AG04450 (cell line): ENCODE results near the gene GNB3. TPM values are rescaled to one million over a fixed set of nuclear protein-coding genes. Genes with fewer than 3 reads are reported as not detected.
A peak's percentile ranks its signal among the peaks of the same experiment; 100 is the strongest.
"Not testable (repeated sequence)": the region's sequence is repeated elsewhere in the genome, so short reads cannot be mapped to it uniquely, and the experiment has no call there.

Source experiments
- CTCF ChIA-PET: fragments of 300-600, 350-600 bp; formaldehyde crosslinking; extraction: SDS; loops from one replicate; lab custom pipeline; 2022; ENCODE audit warnings: antibody characterized with exemption, inconsistent platforms; lab: Charles Lee
- POLR2A ChIA-PET: fragments of 350-600 bp; formaldehyde crosslinking; extraction: SDS; loops from one replicate; lab custom pipeline; 2021; ENCODE audit warnings: antibody characterized with exemption, inconsistent platforms; lab: Yijun Ruan, JAX
- DNase-seq: peaks from one replicate; pipeline ENCODE4 v3.0.0-alpha.2; 2011; ENCODE audit warnings: low read depth, low spot score
- H3K27ac ChIP-seq: one replicate; pipeline ENCODE4 v1.5.1; 2012; ENCODE audit warnings: low read depth, low read length, control low read depth
- H3K27me3 ChIP-seq: one replicate; pipeline ENCODE4 v1.6.0; 2012; ENCODE audit warnings: low read length; ENCODE audit not compliant: control insufficient read depth, insufficient read depth
- H3K4me3 ChIP-seq: 2 replicates; pipeline ENCODE4 v1.5.1; 2011; ENCODE audit warnings: mild to moderate bottlenecking, low read depth, low read length, control low read depth
- H3K9me3 ChIP-seq: 2 replicates; pipeline ENCODE4 v1.5.1; 2012; ENCODE audit warnings: low read length; ENCODE audit not compliant: control insufficient read depth, insufficient read depth
- CTCF ChIP-seq: IDR thresholded peaks from 2 replicates; pipeline ENCODE4 v1.5.1; 2011; ENCODE audit warnings: low read depth, low read length, control low read depth, inconsistent platforms
- polyA plus RNA-seq: library from polyadenylated mRNA; depleted of rRNA; stranded (reverse); fragments of >200 nt; gene quantifications from 2 replicates; pipeline ENCODE4 v1.2.3, GENCODE V29; 2011

The GNB3 gene
- polyA plus RNA-seq, 1 experiment = 3.6 TPM

DNA sequence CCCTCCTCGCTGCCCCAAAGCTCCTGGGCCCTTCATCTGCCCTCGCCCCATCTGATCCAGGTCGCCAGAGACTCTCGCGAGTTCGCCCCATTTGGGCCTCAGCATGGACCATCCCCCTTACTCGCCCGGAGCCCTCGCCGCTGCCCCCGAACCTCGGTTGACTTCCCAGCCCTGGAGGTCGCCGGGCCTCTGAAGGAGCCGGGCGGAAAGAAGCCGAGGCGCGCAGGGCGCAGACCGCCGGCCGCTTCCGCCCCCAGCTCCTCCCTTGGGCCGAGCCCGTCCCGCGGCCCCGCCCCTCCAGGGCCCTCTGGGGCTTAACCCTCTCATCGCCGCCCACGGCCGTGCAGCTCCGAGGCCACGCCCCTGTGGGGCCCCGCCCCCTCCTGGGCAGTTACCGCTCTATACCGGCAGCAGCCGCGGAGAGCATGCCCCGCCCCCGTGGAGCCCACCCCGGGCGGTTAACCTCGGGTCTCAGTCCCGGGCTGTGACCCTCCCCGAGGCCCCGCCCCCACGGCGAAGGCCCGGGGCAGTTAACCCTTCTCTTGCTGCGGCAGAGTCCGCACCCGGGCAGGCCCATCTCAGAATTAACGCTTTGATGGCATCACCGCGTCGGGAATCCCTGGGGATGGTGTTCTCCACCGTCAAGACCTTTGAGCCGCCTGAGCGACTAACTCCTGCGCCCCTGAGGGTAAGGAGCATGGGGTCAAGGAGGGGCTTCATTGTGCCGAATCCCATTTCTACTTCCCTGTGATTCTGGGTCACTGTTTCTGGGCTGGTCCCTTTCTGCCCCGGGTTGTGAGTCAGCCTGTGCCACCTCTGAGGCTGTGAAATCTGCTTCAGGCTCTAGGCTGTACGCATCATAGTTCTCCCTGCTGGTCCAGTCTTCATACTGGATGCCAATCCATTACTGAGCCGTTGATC lies 32.6 kb downstream of the GNB3 start, which contains the start of gene SPSB2:
Gene SPSB2 (minus strand): TSS at position 210 of the 921 bp plus-strand sequence. CDS start 402 bp downstream, outside the sequence.
- ChIA-PET POLR2A (interaction anchor here (0.6 to 3.3 kb wide), 20 partner anchors 8 to 341 kb away, joined by 3 to 37 read pairs (median 5); partner anchors contain the start of genes C12orf57, CDCA3, GAPDH and LRRC23), CTCF (interaction anchor here (0.6 to 5.1 kb wide), 26 partner anchors 9 to 236 kb away, joined by 3 to 50 read pairs (median 6); partner anchors contain the start of genes C12orf57, C1RL, CDCA3 and COPS7A)
- Histone ChIP-seq H3K9me3 (no peaks in the 10 kb centered on the region; the same call in 1 of the 2 replicates), H3K27me3 (no peaks in the 10 kb centered on the region), H3K27ac (peak within 1 kb of the TSS; percentile 81), H3K4me3 (peak within 1 kb of the TSS; percentile 84)
- TF ChIP-seq CTCF = no peak
- peak; percentile 79 for DNase-seq

- H3K27me3 ChIP-seq, DNase-seq, H3K9me3 ChIP-seq: not testable (repeated sequence)
- Histone ChIP-seq H3K27ac (peak overlapping the region; percentile 81), H3K4me3 (peak overlapping the region; percentile 84)
- CTCF ChIA-PET = interaction anchor here (1.3 to 3.5 kb wide), 4 partner anchors 17 to 120 kb away, joined by 4 to 19 read pairs (median 10); partner anchors contain the start of gene MLF2
- POLR2A ChIA-PET = interaction anchor here (0.5 to 3.2 kb wide), 3 partner anchors 17 to 73 kb away, joined by 3 to 35 read pairs (median 14); partner anchors contain the start of genes C12orf57 and RNU7-1
Measured at GRCh38 chr12:6874015-6874368, 33.3 kb downstream of the GNB3 start.

- not testable (repeated sequence) for H3K27ac ChIP-seq, DNase-seq, H3K4me3 ChIP-seq, H3K27me3 ChIP-seq, H3K9me3 ChIP-seq
- ChIA-PET CTCF (interaction anchor here (1.0 to 1.4 kb wide), 2 partner anchors 11 to 322 kb away, joined by 3 read pairs; no protein-coding TSS in a partner anchor), POLR2A (interaction anchor here (0.7 kb wide), 1 partner anchor 29 kb away, joined by 4 read pairs; no protein-coding TSS in a partner anchor)
Measured at GRCh38 chr12:6879824-6880223, 39.1 kb downstream of the GNB3 start.

DNA sequence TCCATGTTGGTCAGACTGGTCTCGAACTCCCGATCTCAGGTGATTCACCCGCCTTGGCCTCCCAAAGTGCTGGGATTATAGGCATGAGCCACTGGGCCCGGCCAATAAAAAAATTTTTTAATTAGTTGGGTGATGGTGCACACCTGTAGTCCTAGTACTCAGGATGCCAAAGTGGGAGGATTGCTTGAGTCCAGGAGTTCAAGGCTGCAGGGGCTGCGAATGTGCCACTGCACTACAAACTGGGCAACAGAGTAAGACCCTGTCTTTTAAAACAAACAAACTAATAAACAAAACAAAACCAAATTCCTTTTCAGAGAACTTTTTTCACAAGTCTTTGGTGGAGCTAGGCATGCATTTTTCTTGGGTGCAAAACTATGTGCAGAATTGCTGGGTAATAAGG lies 42.5 kb downstream of the GNB3 start:
- Histone ChIP-seq H3K27ac (no peak overlapping the region), H3K9me3 (no peaks in the 10 kb centered on the region), H3K27me3 (no peaks in the 10 kb centered on the region), H3K4me3 (no peak overlapping the region)
- POLR2A ChIA-PET = no interaction called here
- TF ChIP-seq CTCF = no peak
- CTCF ChIA-PET = interaction anchor here (1.3 to 3.5 kb wide), 3 partner anchors 8 to 54 kb away, joined by 3 to 29 read pairs (median 10); partner anchors contain the start of gene SPSB2
- DNase-seq = no peak

DNA sequence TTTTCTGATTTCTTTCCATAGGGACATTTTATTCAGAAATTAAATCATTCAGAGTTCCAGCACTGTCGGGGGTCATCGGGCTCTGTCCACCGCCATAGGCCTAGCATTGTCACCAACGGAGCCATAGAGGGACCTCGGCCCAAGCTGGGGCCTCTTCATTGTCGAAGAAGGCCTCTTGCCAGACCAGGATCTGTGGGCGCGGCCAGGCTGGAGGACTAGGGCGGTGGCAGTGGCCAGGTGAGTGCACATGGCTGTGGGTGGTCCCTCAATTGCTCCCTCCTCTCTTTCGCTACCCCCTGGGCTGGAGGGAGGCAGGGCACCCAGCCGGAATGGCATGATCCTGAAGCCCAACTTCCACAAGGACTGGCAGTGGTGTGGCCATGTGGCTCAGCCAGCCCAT lies 43.0 kb downstream of the GNB3 start:
- Histone ChIP-seq H3K27me3 (no peaks in the 10 kb centered on the region), H3K27ac (no peak overlapping the region), H3K9me3 (no peaks in the 10 kb centered on the region), H3K4me3 (no peak overlapping the region)
- TF ChIP-seq CTCF = no peak
- POLR2A ChIA-PET = no interaction called here
- DNase-seq = no peak
- CTCF ChIA-PET = interaction anchor here (3.5 kb wide), 1 partner anchor 12 kb away, joined by 29 read pairs; the partner anchor contains the start of gene SPSB2
